Stomach (tissue), 4 donors: ENCODE data around the gene DYRK1B.

Experiments
- EP300 ChIP-seq: sonication (generic); formaldehyde crosslinking; IDR thresholded peaks from one replicate; pipeline ENCODE4 v1.6.1; 2017; ENCODE audit warnings: antibody characterized with exemption
- POLR2AphosphoS5 ChIP-seq, 3 donors: sonication (generic); formaldehyde crosslinking; IDR thresholded peaks; one replicate each; pipeline ENCODE4 v1.6.1; 2016; ENCODE audit warnings: antibody characterized with exemption in 3 of 3
- TF ChIP-seq, protein P1 (sequence below), 7 experiments: fragments of 450-650 bp in 4 of 7; fragments of 200-600 bp in 3 of 7; sonication (generic) in 3 of 7; IDR thresholded peaks; one replicate each; pipeline ENCODE4 v1.5.1; 2016 to 2019; ENCODE audit warnings: antibody characterized with exemption in 7 of 7, control low read depth in 2 of 7, mild to moderate bottlenecking in 1 of 7

DNA sequence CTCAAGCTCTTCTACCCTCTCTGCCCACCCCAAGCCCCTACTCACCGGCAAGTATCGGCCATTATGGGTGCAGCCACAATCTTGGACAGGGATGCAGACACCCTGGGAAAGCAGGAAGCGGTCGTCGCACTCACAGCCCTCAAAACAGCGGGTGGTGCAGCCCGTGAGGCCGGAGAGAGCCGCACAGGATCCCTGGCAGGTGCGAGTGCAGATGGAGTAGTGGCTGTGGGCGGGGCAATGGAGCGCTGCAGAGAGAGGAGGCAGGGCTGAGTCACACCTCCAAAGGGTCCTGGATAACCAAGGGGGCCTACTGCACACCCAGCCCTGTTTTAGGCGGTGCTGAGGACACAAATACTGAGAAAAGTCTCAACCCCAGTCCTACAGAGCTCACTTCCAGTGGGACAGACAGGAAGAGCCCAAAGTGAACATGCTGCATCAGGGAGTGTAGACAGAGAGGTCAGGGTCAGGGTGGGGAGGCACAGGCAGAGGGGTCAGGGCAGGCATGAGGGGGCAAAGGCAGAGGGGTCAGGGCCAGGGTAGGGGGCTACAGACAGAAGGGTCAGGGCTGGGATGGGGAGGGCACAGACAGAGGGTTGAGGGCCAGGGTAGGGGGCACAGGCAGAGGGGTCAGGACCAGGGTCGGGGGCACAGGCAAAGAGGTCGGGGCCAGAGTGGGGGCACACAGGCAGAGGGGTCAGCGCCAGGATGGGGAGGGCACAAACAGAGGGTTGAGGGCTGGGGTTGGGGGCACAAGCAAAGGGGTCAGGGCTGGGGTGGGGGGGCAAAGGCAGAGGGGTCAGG lies 36.4 kb upstream of the DYRK1B start:
- TF ChIP-seq, protein P1, sequence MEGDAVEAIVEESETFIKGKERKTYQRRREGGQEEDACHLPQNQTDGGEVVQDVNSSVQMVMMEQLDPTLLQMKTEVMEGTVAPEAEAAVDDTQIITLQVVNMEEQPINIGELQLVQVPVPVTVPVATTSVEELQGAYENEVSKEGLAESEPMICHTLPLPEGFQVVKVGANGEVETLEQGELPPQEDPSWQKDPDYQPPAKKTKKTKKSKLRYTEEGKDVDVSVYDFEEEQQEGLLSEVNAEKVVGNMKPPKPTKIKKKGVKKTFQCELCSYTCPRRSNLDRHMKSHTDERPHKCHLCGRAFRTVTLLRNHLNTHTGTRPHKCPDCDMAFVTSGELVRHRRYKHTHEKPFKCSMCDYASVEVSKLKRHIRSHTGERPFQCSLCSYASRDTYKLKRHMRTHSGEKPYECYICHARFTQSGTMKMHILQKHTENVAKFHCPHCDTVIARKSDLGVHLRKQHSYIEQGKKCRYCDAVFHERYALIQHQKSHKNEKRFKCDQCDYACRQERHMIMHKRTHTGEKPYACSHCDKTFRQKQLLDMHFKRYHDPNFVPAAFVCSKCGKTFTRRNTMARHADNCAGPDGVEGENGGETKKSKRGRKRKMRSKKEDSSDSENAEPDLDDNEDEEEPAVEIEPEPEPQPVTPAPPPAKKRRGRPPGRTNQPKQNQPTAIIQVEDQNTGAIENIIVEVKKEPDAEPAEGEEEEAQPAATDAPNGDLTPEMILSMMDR (IDR thresholded peaks at IDR 0.05) = no peak
- TF ChIP-seq POLR2AphosphoS5 (IDR thresholded peaks at IDR 0.05) (no peak), EP300 (no peak)
